Ascending aorta (tissue), 2 donors: ENCODE results near the gene KCNH2. TPM values are rescaled to one million over a fixed set of nuclear protein-coding genes. Genes with fewer than 3 reads are reported as not detected.
A peak's percentile ranks its signal among the peaks of the same experiment; 100 is the strongest.

Experiments used
- DNase-seq, 2 donors: peaks; one replicate each; pipeline ENCODE4 v3.0.0-alpha.2; 2019; ENCODE audit warnings: low spot score in 2 of 2
- H3K27ac ChIP-seq, 2 donors: fragments of 200-600 bp; sonication (generic); one replicate each; pipeline ENCODE4 v1.5.1; 2016 to 2017; ENCODE audit warnings: mild to moderate bottlenecking in 1 of 2
- H3K27me3 ChIP-seq: fragments of 200-600 bp; sonication (generic); one replicate; pipeline ENCODE4 v1.5.1; 2017
- H3K36me3 ChIP-seq, 2 donors: fragments of 200-600 bp; sonication (generic); one replicate each; pipeline ENCODE4 v1.5.1; 2016
- H3K4me1 ChIP-seq, 2 donors: fragments of 200-600 bp; sonication (generic); one replicate each; pipeline ENCODE4 v1.5.1; 2016 to 2017; ENCODE audit warnings: mild to moderate bottlenecking in 1 of 2
- H3K4me3 ChIP-seq, 2 donors: fragments of 200-600 bp; sonication (generic); one replicate each; pipeline ENCODE4 v1.5.1; 2016 to 2017; ENCODE audit warnings: mild to moderate bottlenecking in 1 of 2
- H3K9me3 ChIP-seq, 2 donors: fragments of 200-600 bp; sonication (generic); one replicate each; pipeline ENCODE4 v1.5.1; 2016
- CTCF ChIP-seq, 3 experiments: fragments of 200-600 bp in 2 of 3; fragments of 450-650 bp in 1 of 3; sonication (generic) in 2 of 3; IDR thresholded peaks; one replicate each; pipeline ENCODE4 v1.5.1; 2016 to 2019; ENCODE audit warnings: antibody characterized with exemption in 3 of 3, mild to moderate bottlenecking in 1 of 3, moderate library complexity in 1 of 3
- intact Hi-C: fragments of 100-400 bp; cut with DNase I; formaldehyde crosslinking; loops from one replicate; pipeline ENCODE4 v1.15.1; 2023
- total RNA-seq: library from RNA; depleted of rRNA; stranded (reverse); fragments of >200 nt; gene quantifications from one replicate; pipeline ENCODE4 v1.1.0, GENCODE V29; 2016

Gene KCNH2
- total RNA-seq, 1 donor from 2014 or later: not detected

GRCh38 chr7:150928541-150928940 lies 49.6 kb downstream of the KCNH2 start:
- Histone ChIP-seq H3K36me3 (no peaks in the 10 kb centered on the region), H3K4me3 (no peak overlapping the region), H3K4me1 (no peaks in the 10 kb centered on the region), H3K27ac (no peak overlapping the region), H3K27me3 (no peaks in the 10 kb centered on the region), H3K9me3 (no peaks in the 10 kb centered on the region)
- DNase-seq: no peak
- intact Hi-C loops: no loop called here
- TF ChIP-seq CTCF (IDR thresholded peaks at IDR 0.05): no peak

GRCh38 chr7:150927956-150928344 lies 50.2 kb downstream of the KCNH2 start:
- no peak for DNase-seq
- H3K27ac ChIP-seq: no peak overlapping the region
- H3K9me3 ChIP-seq: no peaks in the 10 kb centered on the region
- no peak overlapping the region for H3K4me3 ChIP-seq
- intact Hi-C loops: no loop called here
- no peak for TF ChIP-seq CTCF (IDR thresholded peaks at IDR 0.05)
- H3K4me1 ChIP-seq: no peaks in the 10 kb centered on the region
- H3K36me3 ChIP-seq: no peaks in the 10 kb centered on the region
- no peaks in the 10 kb centered on the region for H3K27me3 ChIP-seq

- Histone ChIP-seq H3K9me3 (no peaks in the 10 kb centered on the region), H3K4me1 (no peaks in the 10 kb centered on the region), H3K27me3 (no peaks in the 10 kb centered on the region), H3K36me3 (no peaks in the 10 kb centered on the region), H3K27ac (no peak overlapping the region), H3K4me3 (no peak overlapping the region)
- intact Hi-C loops: no loop called here
- TF ChIP-seq CTCF (IDR thresholded peaks at IDR 0.05): no peak
- peak in 1 of 2 donors; percentile 12 for DNase-seq
Observed at GRCh38 chr7:150927157-150927955, 50.8 kb downstream of the KCNH2 start.

- no peak for TF ChIP-seq CTCF (IDR thresholded peaks at IDR 0.05)
- intact Hi-C loops: no loop called here
- no peak overlapping the region for H3K27ac ChIP-seq
- no peaks in the 10 kb centered on the region for H3K4me1 ChIP-seq
- H3K9me3 ChIP-seq: no peaks in the 10 kb centered on the region
- no peaks in the 10 kb centered on the region for H3K27me3 ChIP-seq
- peak in 1 of 2 donors; percentile 2 for DNase-seq
- no peaks in the 10 kb centered on the region for H3K36me3 ChIP-seq
- H3K4me3 ChIP-seq: no peak overlapping the region
Observed at GRCh38 chr7:150926066-150926465, 52.1 kb downstream of the KCNH2 start.

GRCh38 chr7:150924369-150924781 lies 53.7 kb downstream of the KCNH2 start:
- no peak for TF ChIP-seq CTCF (IDR thresholded peaks at IDR 0.05)
- peak in 1 of 2 donors; percentile 25 for DNase-seq
- no peaks in the 10 kb centered on the region for H3K9me3 ChIP-seq
- no peak overlapping the region for H3K4me3 ChIP-seq
- no peaks in the 10 kb centered on the region for H3K4me1 ChIP-seq
- intact Hi-C loops: no loop called here
- no peaks in the 10 kb centered on the region for H3K27me3 ChIP-seq
- no peak overlapping the region for H3K27ac ChIP-seq
- H3K36me3 ChIP-seq: no peaks in the 10 kb centered on the region
